Measurements from ENCODE around the gene UMPS.

Gene UMPS

DNA sequence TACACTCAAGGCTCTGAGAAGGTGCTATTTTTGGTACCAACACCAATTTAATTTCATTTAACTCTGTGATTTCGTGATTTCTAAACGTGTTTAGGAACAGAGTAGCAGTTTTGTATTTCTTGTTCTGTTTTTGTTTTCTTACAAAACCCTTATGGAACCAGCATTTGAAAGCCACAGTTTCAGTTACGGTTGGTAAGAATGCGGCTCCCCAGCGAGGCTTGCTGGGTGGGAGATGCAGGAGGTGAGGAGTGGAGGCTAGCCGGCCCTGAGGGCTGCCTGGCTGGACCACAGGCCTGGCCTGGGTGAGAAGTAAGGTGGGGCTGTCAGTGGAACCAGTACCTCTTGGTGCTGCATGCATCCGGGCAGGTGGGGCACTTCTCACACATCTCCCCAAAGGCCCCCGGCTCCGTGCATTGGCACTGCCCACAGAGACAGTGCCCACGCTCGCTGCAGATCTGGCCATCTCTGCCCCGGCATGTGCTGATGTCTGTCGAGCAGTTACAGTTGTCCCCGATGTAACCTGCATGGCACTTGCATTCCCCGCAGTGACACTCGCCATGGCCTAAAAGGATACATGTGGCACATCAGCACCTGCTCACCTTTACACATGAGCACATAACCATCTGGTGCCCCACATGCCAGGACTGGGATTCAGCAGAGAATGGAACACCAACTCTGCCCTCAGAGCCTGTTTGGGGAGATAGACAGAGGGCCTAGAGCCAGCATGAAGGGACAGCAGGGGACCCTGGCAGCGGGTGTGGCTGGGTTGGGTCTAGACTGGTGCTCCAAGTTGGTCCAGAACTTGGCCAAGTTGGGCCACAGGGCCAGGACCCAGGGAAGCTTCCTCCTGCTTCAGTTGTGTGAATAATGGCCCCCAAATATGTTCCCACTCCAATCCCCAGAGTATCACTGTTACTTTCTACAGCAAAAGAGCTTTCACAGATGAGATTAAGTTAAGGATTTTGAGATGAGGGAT is 43.4 kb downstream of the UMPS start:
- H3K4me3 ChIP-seq (ENCODE audit: low read depth, low read length) = no peak overlapping the region
- H3K36me3 ChIP-seq = peaks cover 7% of the 10 kb centered on the region; the same call in 1 of the 2 replicates
- H3K27me3 ChIP-seq = no peaks in the 10 kb centered on the region
- TF ChIP-seq, protein P1, sequence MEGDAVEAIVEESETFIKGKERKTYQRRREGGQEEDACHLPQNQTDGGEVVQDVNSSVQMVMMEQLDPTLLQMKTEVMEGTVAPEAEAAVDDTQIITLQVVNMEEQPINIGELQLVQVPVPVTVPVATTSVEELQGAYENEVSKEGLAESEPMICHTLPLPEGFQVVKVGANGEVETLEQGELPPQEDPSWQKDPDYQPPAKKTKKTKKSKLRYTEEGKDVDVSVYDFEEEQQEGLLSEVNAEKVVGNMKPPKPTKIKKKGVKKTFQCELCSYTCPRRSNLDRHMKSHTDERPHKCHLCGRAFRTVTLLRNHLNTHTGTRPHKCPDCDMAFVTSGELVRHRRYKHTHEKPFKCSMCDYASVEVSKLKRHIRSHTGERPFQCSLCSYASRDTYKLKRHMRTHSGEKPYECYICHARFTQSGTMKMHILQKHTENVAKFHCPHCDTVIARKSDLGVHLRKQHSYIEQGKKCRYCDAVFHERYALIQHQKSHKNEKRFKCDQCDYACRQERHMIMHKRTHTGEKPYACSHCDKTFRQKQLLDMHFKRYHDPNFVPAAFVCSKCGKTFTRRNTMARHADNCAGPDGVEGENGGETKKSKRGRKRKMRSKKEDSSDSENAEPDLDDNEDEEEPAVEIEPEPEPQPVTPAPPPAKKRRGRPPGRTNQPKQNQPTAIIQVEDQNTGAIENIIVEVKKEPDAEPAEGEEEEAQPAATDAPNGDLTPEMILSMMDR (IDR thresholded peaks at IDR 0.05; ENCODE audit: low read depth, low read length) = no peak
- H3K9me3 ChIP-seq = no peaks in the 10 kb centered on the region
- H3K4me1 ChIP-seq = peaks cover 53% of the 10 kb centered on the region
- no peak for DNase-seq

DNA sequence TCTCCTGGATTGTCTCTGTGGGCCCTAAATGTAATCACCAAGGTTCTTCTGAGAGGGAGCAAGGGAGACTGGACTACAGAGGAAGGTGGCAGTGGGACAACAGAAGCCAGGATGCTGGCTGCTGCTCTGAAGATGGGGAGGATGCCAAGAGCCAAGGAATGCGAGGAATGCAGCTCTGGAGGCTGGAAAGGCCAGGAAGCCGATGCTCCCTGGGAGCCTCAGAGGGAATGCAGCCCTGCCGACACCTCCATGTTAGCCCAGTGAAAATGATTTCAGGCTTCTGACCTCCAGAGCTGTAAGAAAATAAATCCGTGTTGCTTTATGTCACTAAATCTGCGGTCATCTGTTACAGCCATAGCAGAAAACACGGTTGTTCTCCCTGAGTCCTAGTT is 44.1 kb downstream of the UMPS start:
- Histone ChIP-seq H3K9me3 (no peaks in the 10 kb centered on the region), H3K4me3 (ENCODE audit: low read depth, low read length) (no peak overlapping the region), H3K27me3 (no peaks in the 10 kb centered on the region), H3K36me3 (peaks cover 7% of the 10 kb centered on the region; the same call in 1 of the 2 replicates), H3K4me1 (peaks cover 48% of the 10 kb centered on the region)
- DNase-seq = no peak
- TF ChIP-seq, protein P1 (IDR thresholded peaks at IDR 0.05; ENCODE audit: low read depth, low read length) = no peak

DNA sequence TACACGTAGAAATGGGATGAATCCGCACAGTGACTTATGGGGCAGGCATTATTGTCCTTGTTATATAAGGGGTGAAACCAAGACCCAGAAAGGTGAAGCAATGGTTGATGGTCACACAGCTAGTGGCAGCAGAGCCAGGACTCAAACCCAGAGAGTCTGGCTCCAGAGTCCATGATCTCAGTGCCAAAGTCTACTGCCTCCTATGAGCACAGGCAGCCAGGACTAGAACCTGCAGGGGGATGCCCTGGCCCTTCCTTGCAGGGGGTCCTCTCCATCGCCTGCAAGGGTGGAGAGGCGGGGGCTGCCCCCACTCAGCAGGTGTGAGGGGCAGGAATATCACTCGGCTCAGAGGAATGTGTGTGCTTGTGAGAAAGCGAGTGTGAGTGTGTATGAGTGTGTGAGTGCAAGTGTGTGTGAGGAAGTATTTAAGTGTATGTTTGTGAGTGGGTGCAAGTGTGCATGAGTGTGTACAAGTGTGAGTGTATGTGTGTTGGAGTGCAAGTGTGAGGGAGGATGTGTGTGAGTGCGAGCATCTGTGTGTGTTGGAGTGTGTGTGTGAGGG is 44.7 kb downstream of the UMPS start:
- Histone ChIP-seq H3K36me3 (peaks cover 7% of the 10 kb centered on the region; the same call in 1 of the 2 replicates), H3K27me3 (no peaks in the 10 kb centered on the region), H3K4me1 (peaks cover 43% of the 10 kb centered on the region), H3K4me3 (ENCODE audit: low read depth, low read length) (no peak overlapping the region), H3K9me3 (no peaks in the 10 kb centered on the region)
- no peak for DNase-seq
- TF ChIP-seq, protein P1 (IDR thresholded peaks at IDR 0.05; ENCODE audit: low read depth, low read length) = no peak

DNA sequence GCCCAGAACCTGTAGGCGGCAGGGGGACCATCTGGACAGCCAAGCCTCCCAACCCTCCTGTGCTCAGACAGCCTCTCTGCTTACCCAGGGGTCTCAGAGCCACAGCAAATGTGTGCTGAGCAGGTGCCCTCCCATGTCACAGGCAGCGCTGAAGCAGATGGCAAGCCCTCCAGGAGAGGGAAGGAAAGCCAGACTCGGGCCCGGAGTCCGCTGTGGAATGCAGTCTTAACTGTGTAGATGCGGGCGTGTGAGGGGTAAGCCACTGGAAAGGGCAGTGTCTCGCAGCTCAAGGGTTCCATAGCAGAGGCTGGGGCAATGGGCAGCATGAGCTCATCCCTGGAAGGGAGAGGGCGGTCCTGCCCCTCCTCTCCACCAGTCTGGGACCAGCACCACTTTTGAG is 45.6 kb downstream of the UMPS start:
- TF ChIP-seq, protein P1 (IDR thresholded peaks at IDR 0.05; ENCODE audit: low read depth, low read length) = no peak
- no peak overlapping the region for H3K4me3 ChIP-seq (ENCODE audit: low read depth, low read length)
- no peak for DNase-seq
- H3K4me1 ChIP-seq = peaks cover 41% of the 10 kb centered on the region
- no peaks in the 10 kb centered on the region for H3K9me3 ChIP-seq
- peaks cover 7% of the 10 kb centered on the region; the same call in 1 of the 2 replicates for H3K36me3 ChIP-seq
- H3K27me3 ChIP-seq = no peaks in the 10 kb centered on the region

DNA sequence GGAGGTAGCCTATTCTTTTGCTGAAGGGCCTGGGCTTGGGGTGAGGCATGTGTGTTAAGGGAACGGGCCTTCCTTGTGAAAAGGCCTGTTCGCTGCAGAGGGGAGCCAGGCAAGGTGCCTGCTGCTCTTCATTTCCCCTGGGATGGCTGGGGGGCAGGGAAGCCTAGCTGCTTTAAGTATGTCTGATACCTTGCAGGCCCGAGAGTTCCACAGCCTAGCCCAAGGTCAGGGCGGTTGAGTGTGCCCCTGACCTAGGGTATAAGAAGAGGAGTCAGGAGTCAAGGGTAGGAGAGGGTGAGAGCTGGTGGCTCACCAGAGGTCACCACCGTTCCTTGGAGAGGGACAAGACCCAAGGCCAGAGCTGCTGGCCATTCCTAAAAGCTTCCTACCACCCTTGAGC is 46.6 kb downstream of the UMPS start:
- H3K9me3 ChIP-seq = no peaks in the 10 kb centered on the region
- TF ChIP-seq, protein P1 (IDR thresholded peaks at IDR 0.05; ENCODE audit: low read depth, low read length) = no peak
- H3K4me3 ChIP-seq (ENCODE audit: low read depth, low read length) = no peak overlapping the region
- DNase-seq = no peak
- no peaks in the 10 kb centered on the region for H3K27me3 ChIP-seq
- peaks cover 43% of the 10 kb centered on the region for H3K4me1 ChIP-seq
- peaks cover 7% of the 10 kb centered on the region; the same call in 1 of the 2 replicates for H3K36me3 ChIP-seq

Measured in BE2C (cell line).